Measurements from ENCODE around the gene CMTM5. TPM values are rescaled to one million over a fixed set of nuclear protein-coding genes. Genes with fewer than 3 reads are reported as not detected.

The CMTM5 gene
- total RNA-seq, 1 experiment from 2014 or later, result 0.24 TPM

DNA sequence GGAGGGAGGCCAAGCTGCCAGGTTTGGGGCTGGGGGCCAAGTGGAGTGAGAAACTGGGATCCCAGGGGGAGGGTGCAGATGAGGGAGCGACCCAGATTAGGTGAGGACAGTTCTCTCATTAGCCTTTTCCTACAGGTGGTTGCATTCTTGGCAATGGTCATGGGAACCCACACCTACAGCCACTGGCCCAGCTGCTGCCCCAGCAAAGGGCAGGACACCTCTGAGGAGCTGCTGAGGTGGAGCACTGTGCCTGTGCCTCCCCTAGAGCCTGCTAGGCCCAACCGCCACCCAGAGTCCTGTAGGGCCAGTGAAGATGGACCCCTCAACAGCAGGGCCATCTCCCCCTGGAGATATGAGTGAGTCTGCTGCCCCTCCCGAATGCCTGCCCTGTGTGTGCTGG, 3.8 kb upstream of the CMTM5 start (continued):
- TF ChIP-seq, protein P1, sequence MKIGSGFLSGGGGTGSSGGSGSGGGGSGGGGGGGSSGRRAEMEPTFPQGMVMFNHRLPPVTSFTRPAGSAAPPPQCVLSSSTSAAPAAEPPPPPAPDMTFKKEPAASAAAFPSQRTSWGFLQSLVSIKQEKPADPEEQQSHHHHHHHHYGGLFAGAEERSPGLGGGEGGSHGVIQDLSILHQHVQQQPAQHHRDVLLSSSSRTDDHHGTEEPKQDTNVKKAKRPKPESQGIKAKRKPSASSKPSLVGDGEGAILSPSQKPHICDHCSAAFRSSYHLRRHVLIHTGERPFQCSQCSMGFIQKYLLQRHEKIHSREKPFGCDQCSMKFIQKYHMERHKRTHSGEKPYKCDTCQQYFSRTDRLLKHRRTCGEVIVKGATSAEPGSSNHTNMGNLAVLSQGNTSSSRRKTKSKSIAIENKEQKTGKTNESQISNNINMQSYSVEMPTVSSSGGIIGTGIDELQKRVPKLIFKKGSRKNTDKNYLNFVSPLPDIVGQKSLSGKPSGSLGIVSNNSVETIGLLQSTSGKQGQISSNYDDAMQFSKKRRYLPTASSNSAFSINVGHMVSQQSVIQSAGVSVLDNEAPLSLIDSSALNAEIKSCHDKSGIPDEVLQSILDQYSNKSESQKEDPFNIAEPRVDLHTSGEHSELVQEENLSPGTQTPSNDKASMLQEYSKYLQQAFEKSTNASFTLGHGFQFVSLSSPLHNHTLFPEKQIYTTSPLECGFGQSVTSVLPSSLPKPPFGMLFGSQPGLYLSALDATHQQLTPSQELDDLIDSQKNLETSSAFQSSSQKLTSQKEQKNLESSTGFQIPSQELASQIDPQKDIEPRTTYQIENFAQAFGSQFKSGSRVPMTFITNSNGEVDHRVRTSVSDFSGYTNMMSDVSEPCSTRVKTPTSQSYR (CRISPR knock-in tag; IDR thresholded peaks at IDR 0.05), result no peak
- TF ChIP-seq, protein P2, sequence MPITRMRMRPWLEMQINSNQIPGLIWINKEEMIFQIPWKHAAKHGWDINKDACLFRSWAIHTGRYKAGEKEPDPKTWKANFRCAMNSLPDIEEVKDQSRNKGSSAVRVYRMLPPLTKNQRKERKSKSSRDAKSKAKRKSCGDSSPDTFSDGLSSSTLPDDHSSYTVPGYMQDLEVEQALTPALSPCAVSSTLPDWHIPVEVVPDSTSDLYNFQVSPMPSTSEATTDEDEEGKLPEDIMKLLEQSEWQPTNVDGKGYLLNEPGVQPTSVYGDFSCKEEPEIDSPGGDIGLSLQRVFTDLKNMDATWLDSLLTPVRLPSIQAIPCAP (CRISPR knock-in tag; IDR thresholded peaks at IDR 0.05), result no peak
- TF ChIP-seq, protein P3, sequence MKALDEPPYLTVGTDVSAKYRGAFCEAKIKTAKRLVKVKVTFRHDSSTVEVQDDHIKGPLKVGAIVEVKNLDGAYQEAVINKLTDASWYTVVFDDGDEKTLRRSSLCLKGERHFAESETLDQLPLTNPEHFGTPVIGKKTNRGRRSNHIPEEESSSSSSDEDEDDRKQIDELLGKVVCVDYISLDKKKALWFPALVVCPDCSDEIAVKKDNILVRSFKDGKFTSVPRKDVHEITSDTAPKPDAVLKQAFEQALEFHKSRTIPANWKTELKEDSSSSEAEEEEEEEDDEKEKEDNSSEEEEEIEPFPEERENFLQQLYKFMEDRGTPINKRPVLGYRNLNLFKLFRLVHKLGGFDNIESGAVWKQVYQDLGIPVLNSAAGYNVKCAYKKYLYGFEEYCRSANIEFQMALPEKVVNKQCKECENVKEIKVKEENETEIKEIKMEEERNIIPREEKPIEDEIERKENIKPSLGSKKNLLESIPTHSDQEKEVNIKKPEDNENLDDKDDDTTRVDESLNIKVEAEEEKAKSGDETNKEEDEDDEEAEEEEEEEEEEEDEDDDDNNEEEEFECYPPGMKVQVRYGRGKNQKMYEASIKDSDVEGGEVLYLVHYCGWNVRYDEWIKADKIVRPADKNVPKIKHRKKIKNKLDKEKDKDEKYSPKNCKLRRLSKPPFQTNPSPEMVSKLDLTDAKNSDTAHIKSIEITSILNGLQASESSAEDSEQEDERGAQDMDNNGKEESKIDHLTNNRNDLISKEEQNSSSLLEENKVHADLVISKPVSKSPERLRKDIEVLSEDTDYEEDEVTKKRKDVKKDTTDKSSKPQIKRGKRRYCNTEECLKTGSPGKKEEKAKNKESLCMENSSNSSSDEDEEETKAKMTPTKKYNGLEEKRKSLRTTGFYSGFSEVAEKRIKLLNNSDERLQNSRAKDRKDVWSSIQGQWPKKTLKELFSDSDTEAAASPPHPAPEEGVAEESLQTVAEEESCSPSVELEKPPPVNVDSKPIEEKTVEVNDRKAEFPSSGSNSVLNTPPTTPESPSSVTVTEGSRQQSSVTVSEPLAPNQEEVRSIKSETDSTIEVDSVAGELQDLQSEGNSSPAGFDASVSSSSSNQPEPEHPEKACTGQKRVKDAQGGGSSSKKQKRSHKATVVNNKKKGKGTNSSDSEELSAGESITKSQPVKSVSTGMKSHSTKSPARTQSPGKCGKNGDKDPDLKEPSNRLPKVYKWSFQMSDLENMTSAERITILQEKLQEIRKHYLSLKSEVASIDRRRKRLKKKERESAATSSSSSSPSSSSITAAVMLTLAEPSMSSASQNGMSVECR (CRISPR knock-in tag; IDR thresholded peaks at IDR 0.05; ENCODE audit: borderline replicate concordance), result no peak
- TF ChIP-seq, protein P4, sequence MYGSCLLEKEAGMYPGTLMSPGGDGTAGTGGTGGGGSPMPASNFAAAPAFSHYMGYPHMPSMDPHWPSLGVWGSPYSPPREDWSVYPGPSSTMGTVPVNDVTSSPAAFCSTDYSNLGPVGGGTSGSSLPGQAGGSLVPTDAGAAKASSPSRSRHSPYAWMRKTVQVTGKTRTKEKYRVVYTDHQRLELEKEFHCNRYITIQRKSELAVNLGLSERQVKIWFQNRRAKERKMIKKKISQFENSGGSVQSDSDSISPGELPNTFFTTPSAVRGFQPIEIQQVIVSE (CRISPR knock-in tag; IDR thresholded peaks at IDR 0.05; ENCODE audit: borderline replicate concordance), result no peak
- TF ChIP-seq ZNF219 (CRISPR knock-in tag; IDR thresholded peaks at IDR 0.05; ENCODE audit: borderline replicate concordance) (no peak), FOXP1 (CRISPR knock-in tag; IDR thresholded peaks at IDR 0.05; ENCODE audit: borderline replicate concordance) (no peak), ESRRA (CRISPR knock-in tag; IDR thresholded peaks at IDR 0.05; ENCODE audit: borderline replicate concordance) (no peak), ZNF396 (CRISPR knock-in tag; IDR thresholded peaks at IDR 0.05; ENCODE audit: borderline replicate concordance) (no peak)

DNA sequence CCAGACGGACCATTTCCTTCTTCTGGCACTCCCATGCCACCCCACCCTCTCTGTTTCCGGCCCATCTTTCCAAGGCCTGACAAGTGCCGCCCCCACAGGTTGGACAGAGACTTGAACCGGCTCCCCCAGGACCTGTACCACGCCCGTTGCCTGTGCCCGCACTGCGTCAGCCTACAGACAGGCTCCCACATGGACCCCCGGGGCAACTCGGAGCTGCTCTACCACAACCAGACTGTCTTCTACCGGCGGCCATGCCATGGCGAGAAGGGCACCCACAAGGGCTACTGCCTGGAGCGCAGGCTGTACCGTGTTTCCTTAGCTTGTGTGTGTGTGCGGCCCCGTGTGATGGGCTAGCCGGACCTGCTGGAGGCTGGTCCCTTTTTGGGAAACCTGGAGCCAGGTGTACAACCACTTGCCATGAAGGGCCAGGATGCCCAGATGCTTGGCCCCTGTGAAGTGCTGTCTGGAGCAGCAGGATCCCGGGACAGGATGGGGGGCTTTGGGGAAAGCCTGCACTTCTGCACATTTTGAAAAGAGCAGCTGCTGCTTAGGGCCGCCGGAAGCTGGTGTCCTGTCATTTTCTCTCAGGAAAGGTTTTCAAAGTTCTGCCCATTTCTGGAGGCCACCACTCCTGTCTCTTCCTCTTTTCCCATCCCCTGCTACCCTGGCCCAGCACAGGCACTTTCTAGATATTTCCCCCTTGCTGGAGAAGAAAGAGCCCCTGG, 1.2 kb upstream of the CMTM5 start:
- Mint-ChIP-seq H3K9me3 (no peaks in the 10 kb centered on the region), H3K36me3 (no peaks in the 10 kb centered on the region), H3K4me1 (peaks cover 11% of the 10 kb centered on the region), H3K27me3 (ENCODE audit: low read depth) (peaks cover 61% of the 10 kb centered on the region), H3K27ac (no peak overlapping the region), H3K4me3 (no peak overlapping the region)
- ATAC-seq, result no peak
- CTCF ChIA-PET, result interaction anchor here (0.9 to 3.6 kb wide), 19 partner anchors 8 to 307 kb away, joined by 3 to 38 read pairs (median 7); partner anchors contain the start of genes PABPN1 and SLC22A17
- no peak for DNase-seq (ENCODE audit: low spot score)
- POLR2A ChIA-PET, result interaction anchor here (1.2 to 1.5 kb wide), 3 partner anchors 10 to 49 kb away, joined by 3 to 4 read pairs (median 4); no protein-coding TSS in a partner anchor
- no peak for TF ChIP-seq MXD4 (CRISPR knock-in tag; IDR thresholded peaks at IDR 0.05; ENCODE audit: borderline replicate concordance)
- no peak for TF ChIP-seq CREM (CRISPR knock-in tag; IDR thresholded peaks at IDR 0.05)
- TF ChIP-seq SOX15 (CRISPR knock-in tag; IDR thresholded peaks at IDR 0.05), result no peak

DNA sequence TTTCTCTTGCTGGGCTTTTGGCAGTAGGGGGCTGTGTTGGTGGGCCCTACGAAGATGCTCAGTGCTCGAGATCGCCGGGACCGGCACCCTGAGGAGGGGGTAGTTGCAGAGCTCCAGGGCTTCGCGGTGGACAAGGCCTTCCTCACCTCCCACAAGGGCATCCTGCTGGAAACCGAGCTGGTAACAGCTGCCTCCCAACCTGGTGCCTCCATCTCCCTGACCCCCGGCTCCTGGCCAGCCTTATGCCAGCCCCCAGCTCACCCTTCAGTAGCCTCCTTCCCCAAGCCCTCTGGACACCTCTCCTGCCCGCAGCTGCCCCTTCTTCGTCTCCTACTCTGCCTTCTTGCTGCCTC, 328 bp downstream of the CMTM5 start:
- H3K27ac Mint-ChIP-seq, result no peak overlapping the region
- H3K9me3 Mint-ChIP-seq, result no peaks in the 10 kb centered on the region
- H3K4me3 Mint-ChIP-seq, result no peak overlapping the region
- DNase-seq (ENCODE audit: low spot score), result no peak
- peaks cover 11% of the 10 kb centered on the region for H3K4me1 Mint-ChIP-seq
- POLR2A ChIA-PET, result interaction anchor here (1.2 kb wide), 1 partner anchor 12 kb away, joined by 4 read pairs; no protein-coding TSS in a partner anchor
- TF ChIP-seq, protein P5, sequence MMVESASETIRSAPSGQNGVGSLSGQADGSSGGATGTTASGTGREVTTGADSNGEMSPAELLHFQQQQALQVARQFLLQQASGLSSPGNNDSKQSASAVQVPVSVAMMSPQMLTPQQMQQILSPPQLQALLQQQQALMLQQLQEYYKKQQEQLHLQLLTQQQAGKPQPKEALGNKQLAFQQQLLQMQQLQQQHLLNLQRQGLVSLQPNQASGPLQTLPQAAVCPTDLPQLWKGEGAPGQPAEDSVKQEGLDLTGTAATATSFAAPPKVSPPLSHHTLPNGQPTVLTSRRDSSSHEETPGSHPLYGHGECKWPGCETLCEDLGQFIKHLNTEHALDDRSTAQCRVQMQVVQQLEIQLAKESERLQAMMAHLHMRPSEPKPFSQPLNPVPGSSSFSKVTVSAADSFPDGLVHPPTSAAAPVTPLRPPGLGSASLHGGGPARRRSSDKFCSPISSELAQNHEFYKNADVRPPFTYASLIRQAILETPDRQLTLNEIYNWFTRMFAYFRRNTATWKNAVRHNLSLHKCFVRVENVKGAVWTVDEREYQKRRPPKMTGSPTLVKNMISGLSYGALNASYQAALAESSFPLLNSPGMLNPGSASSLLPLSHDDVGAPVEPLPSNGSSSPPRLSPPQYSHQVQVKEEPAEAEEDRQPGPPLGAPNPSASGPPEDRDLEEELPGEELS (CRISPR knock-in tag; IDR thresholded peaks at IDR 0.05), result no peak
- no peak for TF ChIP-seq HMGA2 (CRISPR knock-in tag; IDR thresholded peaks at IDR 0.05)
- TF ChIP-seq, protein P6, sequence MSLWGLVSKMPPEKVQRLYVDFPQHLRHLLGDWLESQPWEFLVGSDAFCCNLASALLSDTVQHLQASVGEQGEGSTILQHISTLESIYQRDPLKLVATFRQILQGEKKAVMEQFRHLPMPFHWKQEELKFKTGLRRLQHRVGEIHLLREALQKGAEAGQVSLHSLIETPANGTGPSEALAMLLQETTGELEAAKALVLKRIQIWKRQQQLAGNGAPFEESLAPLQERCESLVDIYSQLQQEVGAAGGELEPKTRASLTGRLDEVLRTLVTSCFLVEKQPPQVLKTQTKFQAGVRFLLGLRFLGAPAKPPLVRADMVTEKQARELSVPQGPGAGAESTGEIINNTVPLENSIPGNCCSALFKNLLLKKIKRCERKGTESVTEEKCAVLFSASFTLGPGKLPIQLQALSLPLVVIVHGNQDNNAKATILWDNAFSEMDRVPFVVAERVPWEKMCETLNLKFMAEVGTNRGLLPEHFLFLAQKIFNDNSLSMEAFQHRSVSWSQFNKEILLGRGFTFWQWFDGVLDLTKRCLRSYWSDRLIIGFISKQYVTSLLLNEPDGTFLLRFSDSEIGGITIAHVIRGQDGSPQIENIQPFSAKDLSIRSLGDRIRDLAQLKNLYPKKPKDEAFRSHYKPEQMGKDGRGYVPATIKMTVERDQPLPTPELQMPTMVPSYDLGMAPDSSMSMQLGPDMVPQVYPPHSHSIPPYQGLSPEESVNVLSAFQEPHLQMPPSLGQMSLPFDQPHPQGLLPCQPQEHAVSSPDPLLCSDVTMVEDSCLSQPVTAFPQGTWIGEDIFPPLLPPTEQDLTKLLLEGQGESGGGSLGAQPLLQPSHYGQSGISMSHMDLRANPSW (CRISPR knock-in tag; conservative IDR thresholded peaks at IDR 0.05; ENCODE audit: low read depth), result no peak
- peaks cover 54% of the 10 kb centered on the region for H3K27me3 Mint-ChIP-seq (ENCODE audit: low read depth)
- no peaks in the 10 kb centered on the region for H3K36me3 Mint-ChIP-seq
- CTCF ChIA-PET, result interaction anchor here (0.6 to 3.6 kb wide), 24 partner anchors 9 to 308 kb away, joined by 3 to 38 read pairs (median 6); partner anchors contain the start of genes PABPN1 and SLC22A17
- no peak for ATAC-seq

Measured in WTC11 (cell line).